Osteocyte (in vitro differentiated cells): ENCODE measurements around the gene UGT1A9. TPM values are rescaled to one million over a fixed set of nuclear protein-coding genes. Genes with fewer than 3 reads are reported as not detected.

ENCODE experiments used
- DNase-seq: peaks from one replicate; pipeline ENCODE4 v3.0.0; 2021; ENCODE audit warnings: mixed read lengths; ENCODE audit not compliant: unreplicated experiment; ENCODE audit errors: extremely low spot score
- H3K27ac Mint-ChIP-seq: one replicate; pipeline ENCODE4 v1.8.0; 2021; ENCODE audit warnings: mild to moderate bottlenecking, mixed read lengths; ENCODE audit not compliant: unreplicated experiment
- H3K27me3 Mint-ChIP-seq: one replicate; pipeline ENCODE4 v1.8.0; 2021; ENCODE audit warnings: mixed read lengths; ENCODE audit not compliant: unreplicated experiment
- H3K36me3 Mint-ChIP-seq: one replicate; pipeline ENCODE4 v1.8.0; 2021; ENCODE audit warnings: mixed read lengths; ENCODE audit not compliant: unreplicated experiment
- H3K4me1 Mint-ChIP-seq: one replicate; pipeline ENCODE4 v1.8.0; 2021; ENCODE audit warnings: mixed read lengths; ENCODE audit not compliant: unreplicated experiment
- H3K4me3 Mint-ChIP-seq: one replicate; pipeline ENCODE4 v1.8.0; 2021; ENCODE audit warnings: mild to moderate bottlenecking, moderate library complexity, mixed read lengths; ENCODE audit not compliant: unreplicated experiment
- H3K9me3 Mint-ChIP-seq: one replicate; pipeline ENCODE4 v1.8.0; 2021; ENCODE audit warnings: mixed read lengths; ENCODE audit not compliant: unreplicated experiment
- total RNA-seq: library from RNA; stranded (reverse); gene quantifications from 2 replicates; pipeline ENCODE4 v1.2.1, GENCODE V29; 2021
- TF ChIP-seq, protein P1 (sequence below): fragments of 200-600 bp; sonication (generic); IDR thresholded peaks from 2 replicates; pipeline ENCODE4 v1.5.0; 2021; ENCODE audit warnings: antibody characterized with exemption, mild to moderate bottlenecking, moderate library complexity

The UGT1A9 gene
- total RNA-seq, 1 donor from 2014 or later: not detected

DNA sequence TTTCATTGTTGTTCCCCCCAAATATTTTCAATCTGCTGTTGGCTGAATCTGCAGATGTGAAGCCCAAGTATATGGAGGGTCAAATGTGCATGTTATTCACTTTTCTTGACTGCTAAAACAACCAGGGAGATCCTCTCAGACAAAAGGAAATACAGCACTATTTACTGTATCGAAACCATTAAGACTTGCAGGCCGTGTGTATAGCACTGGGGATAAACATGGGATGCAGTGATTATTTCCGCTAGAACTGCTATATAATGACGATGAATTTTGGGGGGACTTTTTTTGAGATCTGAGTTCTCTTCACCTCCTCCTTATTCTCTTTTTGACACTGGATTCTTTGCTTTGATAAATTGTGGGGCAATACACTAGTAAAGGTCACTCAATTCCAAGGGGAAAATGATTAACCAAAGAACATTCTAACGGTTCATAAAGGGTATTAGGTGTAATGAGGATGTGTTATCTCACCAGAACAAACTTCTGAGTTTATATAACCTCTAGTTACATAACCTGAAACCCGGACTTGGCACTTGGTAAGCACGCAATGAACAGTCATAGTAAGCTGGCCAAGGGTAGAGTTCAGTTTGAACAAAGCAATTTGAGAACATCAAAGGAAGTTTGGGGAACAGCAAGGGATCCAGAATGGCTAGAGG lies 84.9 kb downstream of the UGT1A9 start:
- peaks cover 2% of the 10 kb centered on the region for H3K4me1 Mint-ChIP-seq
- no peaks in the 10 kb centered on the region for H3K36me3 Mint-ChIP-seq
- H3K4me3 Mint-ChIP-seq: no peak overlapping the region
- peaks cover 30% of the 10 kb centered on the region for H3K27me3 Mint-ChIP-seq
- TF ChIP-seq, protein P1, sequence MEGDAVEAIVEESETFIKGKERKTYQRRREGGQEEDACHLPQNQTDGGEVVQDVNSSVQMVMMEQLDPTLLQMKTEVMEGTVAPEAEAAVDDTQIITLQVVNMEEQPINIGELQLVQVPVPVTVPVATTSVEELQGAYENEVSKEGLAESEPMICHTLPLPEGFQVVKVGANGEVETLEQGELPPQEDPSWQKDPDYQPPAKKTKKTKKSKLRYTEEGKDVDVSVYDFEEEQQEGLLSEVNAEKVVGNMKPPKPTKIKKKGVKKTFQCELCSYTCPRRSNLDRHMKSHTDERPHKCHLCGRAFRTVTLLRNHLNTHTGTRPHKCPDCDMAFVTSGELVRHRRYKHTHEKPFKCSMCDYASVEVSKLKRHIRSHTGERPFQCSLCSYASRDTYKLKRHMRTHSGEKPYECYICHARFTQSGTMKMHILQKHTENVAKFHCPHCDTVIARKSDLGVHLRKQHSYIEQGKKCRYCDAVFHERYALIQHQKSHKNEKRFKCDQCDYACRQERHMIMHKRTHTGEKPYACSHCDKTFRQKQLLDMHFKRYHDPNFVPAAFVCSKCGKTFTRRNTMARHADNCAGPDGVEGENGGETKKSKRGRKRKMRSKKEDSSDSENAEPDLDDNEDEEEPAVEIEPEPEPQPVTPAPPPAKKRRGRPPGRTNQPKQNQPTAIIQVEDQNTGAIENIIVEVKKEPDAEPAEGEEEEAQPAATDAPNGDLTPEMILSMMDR: no peak
- DNase-seq: no peak
- no peaks in the 10 kb centered on the region for H3K9me3 Mint-ChIP-seq
- H3K27ac Mint-ChIP-seq: no peak overlapping the region

DNA sequence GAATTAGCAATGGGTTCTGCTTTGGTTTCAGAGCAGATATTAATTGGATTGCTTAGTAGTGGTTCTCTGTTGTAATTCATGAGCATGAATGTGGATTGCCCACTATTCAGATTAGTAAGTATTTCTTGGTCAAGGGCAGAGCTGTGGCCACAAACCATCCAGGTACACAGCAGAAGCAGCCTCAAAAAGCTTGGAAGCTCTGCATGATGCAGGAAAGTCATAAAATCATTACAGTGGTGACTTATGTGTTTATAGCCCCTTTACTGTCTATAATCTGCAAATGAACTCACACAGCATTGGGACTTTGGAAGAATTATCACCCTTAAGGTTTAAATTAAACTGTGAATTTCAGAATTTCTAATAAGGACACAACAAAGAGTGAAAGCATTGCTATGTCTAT lies 86.4 kb downstream of the UGT1A9 start:
- H3K4me1 Mint-ChIP-seq: no peaks in the 10 kb centered on the region
- H3K36me3 Mint-ChIP-seq: no peaks in the 10 kb centered on the region
- peaks cover 20% of the 10 kb centered on the region for H3K27me3 Mint-ChIP-seq
- no peak overlapping the region for H3K4me3 Mint-ChIP-seq
- H3K9me3 Mint-ChIP-seq: no peaks in the 10 kb centered on the region
- no peak for DNase-seq
- TF ChIP-seq, protein P1: no peak
- no peak overlapping the region for H3K27ac Mint-ChIP-seq

DNA sequence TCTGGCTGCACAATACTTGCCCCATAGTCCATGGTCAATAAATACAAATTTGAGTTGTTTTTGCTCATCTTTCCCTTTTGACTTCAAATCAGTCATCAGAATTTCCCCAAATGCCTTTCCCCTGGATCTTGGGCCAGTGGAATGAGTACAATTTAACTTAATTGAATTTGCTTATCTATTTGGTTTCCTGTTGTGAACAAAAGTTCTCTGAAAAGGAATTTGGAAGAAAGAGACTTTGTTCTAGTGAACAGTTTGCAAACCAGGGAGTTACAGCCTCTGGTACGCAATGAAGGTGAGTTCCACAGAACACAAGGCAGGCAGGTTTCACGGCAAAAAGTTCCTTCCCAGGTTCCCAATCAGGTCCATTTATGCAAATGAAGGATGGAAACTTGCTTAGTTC lies 87.2 kb downstream of the UGT1A9 start:
- H3K9me3 Mint-ChIP-seq: no peaks in the 10 kb centered on the region
- no peak overlapping the region for H3K4me3 Mint-ChIP-seq
- H3K4me1 Mint-ChIP-seq: no peaks in the 10 kb centered on the region
- TF ChIP-seq, protein P1: no peak
- no peaks in the 10 kb centered on the region for H3K36me3 Mint-ChIP-seq
- H3K27me3 Mint-ChIP-seq: peaks cover 18% of the 10 kb centered on the region
- no peak overlapping the region for H3K27ac Mint-ChIP-seq
- DNase-seq: no peak

DNA sequence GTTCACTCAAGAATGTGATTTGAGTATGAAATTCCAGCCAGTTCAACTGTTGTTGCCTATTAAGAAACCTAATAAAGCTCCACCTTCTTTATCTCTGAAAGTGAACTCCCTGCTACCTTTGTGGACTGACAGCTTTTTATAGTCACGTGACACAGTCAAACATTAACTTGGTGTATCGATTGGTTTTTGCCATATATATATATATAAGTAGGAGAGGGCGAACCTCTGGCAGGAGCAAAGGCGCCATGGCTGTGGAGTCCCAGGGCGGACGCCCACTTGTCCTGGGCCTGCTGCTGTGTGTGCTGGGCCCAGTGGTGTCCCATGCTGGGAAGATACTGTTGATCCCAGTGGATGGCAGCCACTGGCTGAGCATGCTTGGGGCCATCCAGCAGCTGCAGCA lies 88.3 kb downstream of the UGT1A9 start, which contains the start of gene UGT1A1:
UGT1A1 (plus strand) TSS at position 228 of the 400 bp plus-strand sequence; CDS start at position 246, 18 bp downstream.
- H3K9me3 Mint-ChIP-seq: no peaks in the 10 kb centered on the region

DNA sequence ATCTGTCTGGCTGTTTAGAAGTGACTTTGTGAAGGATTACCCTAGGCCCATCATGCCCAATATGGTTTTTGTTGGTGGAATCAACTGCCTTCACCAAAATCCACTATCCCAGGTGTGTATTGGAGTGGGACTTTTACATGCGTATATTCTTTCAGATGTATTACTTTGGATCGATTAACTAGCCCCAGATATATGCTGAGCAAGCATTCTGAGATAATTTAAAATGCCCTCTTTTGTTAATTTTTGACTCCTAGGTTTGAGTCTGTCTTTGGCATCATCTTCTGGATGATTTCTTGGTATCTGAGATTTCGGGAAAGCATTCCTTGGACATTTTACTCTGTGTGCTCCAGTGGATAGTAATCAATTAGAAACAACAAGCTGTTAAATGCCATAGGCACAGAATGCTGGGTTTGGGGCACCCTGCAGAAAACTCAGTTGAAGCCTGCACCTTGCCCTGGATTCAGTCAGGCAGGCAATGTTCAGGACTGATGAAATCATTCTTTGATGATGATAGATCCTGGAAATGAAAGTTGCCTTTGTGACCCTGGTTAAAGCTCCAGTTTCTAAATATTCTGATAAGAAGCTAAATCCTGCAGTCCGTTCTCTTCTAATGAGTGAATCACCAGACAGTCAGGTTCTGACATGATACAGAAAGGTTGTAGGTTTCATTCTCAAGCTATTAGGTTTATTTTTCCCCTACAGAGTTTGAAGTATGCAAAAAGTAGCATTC lies 89.5 kb downstream of the UGT1A9 start:
- no peak for DNase-seq
- Mint-ChIP-seq H3K27ac (no peak overlapping the region), H3K4me3 (no peak overlapping the region), H3K27me3 (peaks cover 17% of the 10 kb centered on the region), H3K36me3 (no peaks in the 10 kb centered on the region), H3K4me1 (peaks cover 5% of the 10 kb centered on the region), H3K9me3 (no peaks in the 10 kb centered on the region)
- TF ChIP-seq, protein P1: no peak

More for the DNA sequence above, 88.3 kb downstream of the UGT1A9 start, which contains the start of gene UGT1A1:
- H3K27me3 Mint-ChIP-seq: peaks cover 17% of the 10 kb centered on the region
- no peaks in the 10 kb centered on the region for H3K36me3 Mint-ChIP-seq
- TF ChIP-seq, protein P1: no peak
- peaks cover 5% of the 10 kb centered on the region for H3K4me1 Mint-ChIP-seq
- H3K4me3 Mint-ChIP-seq: no peak within 1 kb of the TSS
- DNase-seq: no peak
- no peak within 1 kb of the TSS for H3K27ac Mint-ChIP-seq
